GM12875 (cell line): ENCODE results near the gene IGSF9B.

Experiments
- H3K4me3 ChIP-seq: one replicate; pipeline ENCODE4 v1.5.1; 2011; ENCODE audit warnings: low read depth, low read length, control low read depth
- TF ChIP-seq, protein P1 (sequence below): IDR thresholded peaks from 2 replicates; pipeline ENCODE4 v1.5.1; 2011; ENCODE audit warnings: low read depth, mild to moderate bottlenecking, control low read depth, inconsistent platforms, low read length, moderate library complexity, borderline replicate concordance; ENCODE audit not compliant: insufficient read depth

Gene IGSF9B

DNA sequence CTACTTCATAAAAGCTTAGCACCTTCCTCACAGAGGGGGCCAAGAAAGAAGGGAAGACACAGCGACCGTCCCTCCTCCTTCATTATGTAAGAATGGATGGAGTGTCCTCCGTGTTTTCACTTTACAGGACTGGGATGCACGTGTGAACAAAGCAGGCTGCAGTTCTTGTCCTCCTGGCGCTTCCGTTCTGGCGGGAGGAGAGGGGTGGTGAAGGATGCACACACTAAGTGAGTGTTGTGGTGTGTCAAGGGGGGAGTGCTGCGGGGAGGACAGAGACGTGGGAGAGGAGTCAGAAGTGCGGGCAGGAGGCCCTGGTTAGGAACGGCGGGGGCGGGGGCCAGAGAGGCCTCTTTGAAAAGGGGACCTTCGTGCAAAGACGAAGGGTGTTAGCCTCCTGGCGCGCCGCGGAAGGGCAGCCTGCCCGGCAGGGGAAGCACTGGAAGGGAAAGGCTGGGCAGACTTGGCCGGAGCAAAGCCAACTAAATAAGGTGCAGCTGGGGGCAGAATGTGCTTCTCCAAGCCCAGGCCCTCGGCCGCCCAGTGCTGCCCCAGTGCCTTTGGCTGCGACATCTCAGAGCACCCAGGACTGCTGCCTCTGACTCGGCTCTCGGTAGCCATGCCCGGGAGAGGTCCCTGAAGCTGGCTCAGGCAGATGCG lies 27.0 kb upstream of the IGSF9B start:
- TF ChIP-seq, protein P1, sequence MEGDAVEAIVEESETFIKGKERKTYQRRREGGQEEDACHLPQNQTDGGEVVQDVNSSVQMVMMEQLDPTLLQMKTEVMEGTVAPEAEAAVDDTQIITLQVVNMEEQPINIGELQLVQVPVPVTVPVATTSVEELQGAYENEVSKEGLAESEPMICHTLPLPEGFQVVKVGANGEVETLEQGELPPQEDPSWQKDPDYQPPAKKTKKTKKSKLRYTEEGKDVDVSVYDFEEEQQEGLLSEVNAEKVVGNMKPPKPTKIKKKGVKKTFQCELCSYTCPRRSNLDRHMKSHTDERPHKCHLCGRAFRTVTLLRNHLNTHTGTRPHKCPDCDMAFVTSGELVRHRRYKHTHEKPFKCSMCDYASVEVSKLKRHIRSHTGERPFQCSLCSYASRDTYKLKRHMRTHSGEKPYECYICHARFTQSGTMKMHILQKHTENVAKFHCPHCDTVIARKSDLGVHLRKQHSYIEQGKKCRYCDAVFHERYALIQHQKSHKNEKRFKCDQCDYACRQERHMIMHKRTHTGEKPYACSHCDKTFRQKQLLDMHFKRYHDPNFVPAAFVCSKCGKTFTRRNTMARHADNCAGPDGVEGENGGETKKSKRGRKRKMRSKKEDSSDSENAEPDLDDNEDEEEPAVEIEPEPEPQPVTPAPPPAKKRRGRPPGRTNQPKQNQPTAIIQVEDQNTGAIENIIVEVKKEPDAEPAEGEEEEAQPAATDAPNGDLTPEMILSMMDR, result no peak
- no peak overlapping the region for H3K4me3 ChIP-seq

DNA sequence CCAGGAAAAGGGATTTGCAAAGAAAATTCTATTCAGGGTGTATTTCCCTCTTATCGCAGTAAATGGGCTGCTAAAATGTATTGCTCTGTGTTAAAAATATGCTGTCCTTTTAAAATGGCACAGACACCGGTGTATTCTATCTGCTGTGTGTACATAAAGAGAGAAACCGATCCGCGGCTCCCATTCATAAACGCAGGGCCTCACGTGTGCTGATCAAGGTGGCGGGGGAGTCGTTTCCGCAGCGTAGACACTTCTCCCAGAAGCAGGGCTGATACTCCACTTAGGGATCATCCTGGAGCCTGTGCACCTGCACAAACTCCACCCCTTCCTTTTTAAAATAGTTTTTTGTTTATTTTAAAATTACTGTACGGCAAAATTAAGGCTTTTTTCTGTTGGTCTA lies 26.1 kb upstream of the IGSF9B start:
- TF ChIP-seq, protein P1, result no peak
- no peak overlapping the region for H3K4me3 ChIP-seq

DNA sequence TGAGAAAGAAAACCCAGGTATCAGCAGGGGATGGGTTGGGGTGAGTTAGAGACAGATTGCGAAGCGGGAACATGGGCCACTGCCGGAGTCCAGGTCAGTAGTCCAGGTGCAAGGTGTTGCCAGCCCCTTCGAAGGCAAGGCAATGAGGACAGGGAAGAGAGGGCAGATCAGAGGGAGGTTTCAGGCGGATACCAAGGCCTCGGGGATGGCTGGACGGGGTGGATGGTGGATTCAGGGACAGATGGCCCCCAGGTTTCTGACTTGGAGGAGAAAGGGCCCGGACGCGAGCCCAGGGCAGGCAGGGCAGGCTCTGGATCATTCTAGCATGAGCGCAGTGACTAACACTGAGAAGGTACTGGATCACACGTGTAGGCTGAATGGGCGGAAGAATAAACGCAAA lies 25.4 kb upstream of the IGSF9B start:
- no peak overlapping the region for H3K4me3 ChIP-seq
- TF ChIP-seq, protein P1, result no peak

DNA sequence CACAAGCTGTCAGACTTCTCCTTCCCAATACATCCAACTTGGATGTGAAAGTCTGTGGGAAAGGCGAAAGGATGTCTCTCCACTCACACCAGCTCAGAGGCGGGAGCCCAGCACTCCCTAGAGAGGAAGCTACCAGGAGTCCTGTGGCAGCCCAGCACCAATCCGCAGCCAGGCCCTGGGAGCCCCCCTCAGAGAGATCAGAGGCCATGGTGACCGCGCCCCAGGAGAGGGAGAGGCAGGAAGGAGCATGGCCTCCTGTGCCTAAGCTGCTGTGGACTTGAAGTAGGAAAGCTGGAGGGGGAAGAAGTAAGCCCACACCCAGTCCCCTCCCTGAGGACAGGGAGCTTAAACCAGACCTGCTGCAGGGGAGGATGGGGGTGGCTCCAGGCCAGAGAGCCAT lies 24.4 kb upstream of the IGSF9B start:
- TF ChIP-seq, protein P1, result no peak
- no peak overlapping the region for H3K4me3 ChIP-seq

DNA sequence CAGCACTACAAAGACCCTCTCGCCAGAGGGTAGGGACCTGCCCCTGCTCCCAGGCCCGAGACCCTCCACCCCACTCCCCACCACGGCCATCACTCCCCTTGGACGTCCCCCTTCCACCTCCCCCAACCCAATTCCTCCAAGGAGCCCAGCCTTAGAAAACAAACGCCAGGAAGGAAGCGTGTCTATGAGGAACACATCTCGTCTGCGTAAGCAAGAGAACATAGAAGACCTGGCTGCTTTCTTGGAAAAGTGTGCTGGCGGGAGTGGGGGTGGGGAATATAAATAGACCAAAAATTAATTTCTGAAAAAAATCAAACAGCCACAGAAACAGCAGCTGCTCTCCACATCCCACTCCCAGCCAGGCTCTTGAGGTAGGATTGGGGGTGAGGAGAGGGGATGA lies 23.9 kb upstream of the IGSF9B start:
- no peak overlapping the region for H3K4me3 ChIP-seq
- TF ChIP-seq, protein P1, result no peak

DNA sequence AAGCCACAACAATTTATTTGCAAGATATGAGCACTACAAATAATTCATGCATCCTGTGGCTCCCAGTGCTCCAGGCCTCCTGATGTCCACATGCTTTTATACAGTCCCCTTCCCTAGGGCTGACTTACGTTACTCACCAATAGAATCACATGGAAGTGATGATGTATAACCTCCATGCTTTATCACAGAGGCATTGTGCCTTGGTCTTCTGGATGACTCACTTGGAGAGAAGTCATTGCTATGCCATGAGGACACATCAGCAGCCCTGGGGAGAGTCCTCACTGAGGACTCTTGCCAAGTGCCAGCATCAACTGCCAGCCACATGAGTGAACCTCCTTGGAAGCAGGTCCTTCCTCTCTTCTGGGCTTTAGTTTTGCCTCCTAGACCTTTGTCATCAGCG lies 22.0 kb upstream of the IGSF9B start:
- TF ChIP-seq, protein P1, result no peak
- no peak overlapping the region for H3K4me3 ChIP-seq

DNA sequence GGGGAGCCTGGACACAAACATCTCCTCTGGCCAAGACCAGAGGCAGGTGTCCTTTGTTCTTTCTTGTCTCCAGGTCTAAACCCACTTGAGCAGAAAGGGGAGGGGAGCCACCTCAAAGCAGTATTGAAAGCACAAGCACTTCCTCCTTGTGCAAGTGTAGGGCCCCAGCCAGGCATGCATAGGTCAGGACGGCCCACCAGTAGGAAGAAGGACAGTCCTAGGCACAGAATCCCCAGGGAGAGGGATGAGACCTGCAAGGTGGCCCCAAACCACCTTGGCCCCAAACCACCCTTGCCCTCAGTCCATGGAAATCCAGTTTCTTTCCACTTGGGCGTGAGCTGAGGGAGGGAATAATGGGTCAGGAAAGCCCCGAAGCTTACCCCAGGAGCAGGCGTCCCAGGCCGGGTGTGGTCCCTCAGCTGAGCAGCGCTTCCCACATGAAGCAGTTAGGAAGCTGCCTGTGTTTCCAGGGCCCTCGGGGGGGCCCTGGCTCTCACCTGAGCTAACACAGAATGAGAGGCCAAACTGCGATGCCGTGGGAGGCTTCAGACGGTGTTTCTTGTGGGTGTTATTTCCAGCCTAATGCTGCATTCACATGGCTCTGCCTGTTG lies 20.4 kb upstream of the IGSF9B start:
- H3K4me3 ChIP-seq, result no peak overlapping the region
- TF ChIP-seq, protein P1, result no peak
